ENCODE results near the gene GJB3.

DNA sequence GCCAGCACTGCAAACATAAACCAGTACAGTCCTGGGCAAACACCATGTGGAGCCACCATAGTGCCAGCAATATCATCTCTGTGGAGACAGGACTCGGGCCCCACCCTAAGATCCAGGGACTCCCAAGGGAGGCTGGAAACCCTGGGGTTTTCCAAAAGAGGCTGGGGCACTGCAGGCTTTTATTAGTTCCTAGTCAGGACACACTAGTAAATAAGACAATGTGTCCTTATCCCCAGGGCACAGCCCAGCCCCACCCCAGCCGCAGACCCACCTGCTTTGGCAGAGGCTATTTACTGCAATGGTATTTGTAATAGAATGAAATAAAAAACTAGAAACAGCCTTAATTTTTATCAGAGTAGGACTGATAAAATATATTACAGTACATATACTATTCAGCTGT, 486 bp upstream of the GJB3 start:
- TF ChIP-seq, protein P1, sequence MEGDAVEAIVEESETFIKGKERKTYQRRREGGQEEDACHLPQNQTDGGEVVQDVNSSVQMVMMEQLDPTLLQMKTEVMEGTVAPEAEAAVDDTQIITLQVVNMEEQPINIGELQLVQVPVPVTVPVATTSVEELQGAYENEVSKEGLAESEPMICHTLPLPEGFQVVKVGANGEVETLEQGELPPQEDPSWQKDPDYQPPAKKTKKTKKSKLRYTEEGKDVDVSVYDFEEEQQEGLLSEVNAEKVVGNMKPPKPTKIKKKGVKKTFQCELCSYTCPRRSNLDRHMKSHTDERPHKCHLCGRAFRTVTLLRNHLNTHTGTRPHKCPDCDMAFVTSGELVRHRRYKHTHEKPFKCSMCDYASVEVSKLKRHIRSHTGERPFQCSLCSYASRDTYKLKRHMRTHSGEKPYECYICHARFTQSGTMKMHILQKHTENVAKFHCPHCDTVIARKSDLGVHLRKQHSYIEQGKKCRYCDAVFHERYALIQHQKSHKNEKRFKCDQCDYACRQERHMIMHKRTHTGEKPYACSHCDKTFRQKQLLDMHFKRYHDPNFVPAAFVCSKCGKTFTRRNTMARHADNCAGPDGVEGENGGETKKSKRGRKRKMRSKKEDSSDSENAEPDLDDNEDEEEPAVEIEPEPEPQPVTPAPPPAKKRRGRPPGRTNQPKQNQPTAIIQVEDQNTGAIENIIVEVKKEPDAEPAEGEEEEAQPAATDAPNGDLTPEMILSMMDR (IDR thresholded peaks at IDR 0.05) = no peak
- no peak for TF ChIP-seq EP300 (IDR thresholded peaks at IDR 0.05)

Data from upper lobe of left lung (tissue), 4 donors.